Measurements from ENCODE around the gene TFR2.

The TFR2 gene

DNA sequence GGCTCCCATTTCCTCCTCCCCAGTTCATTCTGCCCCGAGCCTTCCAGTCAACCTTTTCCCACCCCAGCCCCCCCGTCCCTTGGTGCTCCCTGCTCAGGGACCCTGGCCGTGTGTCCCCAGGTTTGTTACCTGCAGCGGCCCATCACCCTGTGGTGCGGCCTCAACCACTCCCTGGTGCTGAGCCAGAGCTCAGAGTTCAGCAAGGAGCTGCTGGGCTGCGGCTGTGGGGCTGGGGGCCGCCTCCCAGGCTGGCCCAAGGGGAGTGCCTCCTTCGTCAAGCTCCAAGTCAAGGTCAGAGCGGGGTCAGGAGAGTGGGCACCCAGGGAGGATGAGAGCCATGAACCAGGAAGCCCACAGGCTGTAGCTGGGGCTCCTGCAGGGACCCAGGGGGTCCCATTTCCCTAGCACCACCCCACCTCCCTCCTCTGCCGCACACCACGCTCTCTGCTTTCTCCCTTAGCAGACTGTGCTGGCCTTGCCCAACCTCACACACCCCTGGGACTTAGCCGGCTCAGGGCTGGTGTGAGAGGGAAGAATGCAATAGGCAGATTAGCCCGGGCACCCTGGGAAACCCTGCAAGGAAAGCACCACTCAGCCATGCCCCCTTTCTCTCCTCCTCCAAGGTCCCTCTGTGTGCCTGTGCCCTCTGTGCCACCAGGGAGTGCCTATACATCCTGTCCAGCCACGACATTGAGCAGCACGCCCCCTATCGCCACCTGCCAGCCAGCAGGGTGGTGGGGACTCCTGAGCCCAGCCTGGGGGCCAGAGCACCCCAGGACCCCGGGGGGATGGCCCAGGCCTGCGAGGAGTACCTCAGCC is 41.2 kb downstream of the TFR2 start:
- H3K27me3 Mint-ChIP-seq, result no peaks in the 10 kb centered on the region
- H3K4me1 Mint-ChIP-seq (ENCODE audit: low read depth), result peaks cover 13% of the 10 kb centered on the region
- H3K27ac Mint-ChIP-seq, result no peak overlapping the region
- H3K36me3 Mint-ChIP-seq (ENCODE audit: low read depth), result no peaks in the 10 kb centered on the region
- no peaks in the 10 kb centered on the region for H3K9me3 Mint-ChIP-seq
- no peak overlapping the region for H3K4me3 Mint-ChIP-seq

DNA sequence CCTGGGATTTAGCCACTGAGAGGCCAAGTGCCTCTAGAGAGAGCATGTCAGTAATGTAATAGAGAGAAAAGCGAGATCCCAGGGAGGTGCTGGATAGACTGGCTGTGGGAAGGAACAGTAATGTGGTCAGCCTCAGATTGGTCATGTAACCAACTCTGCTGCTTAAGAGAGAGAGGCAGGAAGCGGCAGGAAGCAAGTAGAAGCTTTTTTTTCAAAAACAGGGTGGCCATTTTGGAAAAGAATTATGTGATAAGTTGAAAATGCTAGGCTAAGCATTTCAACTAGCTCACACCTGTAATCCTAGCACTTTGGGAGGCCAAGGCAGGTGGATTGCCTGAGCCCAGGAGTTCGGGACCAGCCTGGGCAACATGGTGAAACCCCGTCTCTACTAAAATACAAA is 42.9 kb downstream of the TFR2 start:
- Mint-ChIP-seq H3K36me3 (ENCODE audit: low read depth) (no peaks in the 10 kb centered on the region), H3K4me3 (no peak overlapping the region), H3K27ac (no peak overlapping the region), H3K9me3 (no peaks in the 10 kb centered on the region), H3K27me3 (no peaks in the 10 kb centered on the region), H3K4me1 (ENCODE audit: low read depth) (peaks cover under 1% of the 10 kb centered on the region)

DNA sequence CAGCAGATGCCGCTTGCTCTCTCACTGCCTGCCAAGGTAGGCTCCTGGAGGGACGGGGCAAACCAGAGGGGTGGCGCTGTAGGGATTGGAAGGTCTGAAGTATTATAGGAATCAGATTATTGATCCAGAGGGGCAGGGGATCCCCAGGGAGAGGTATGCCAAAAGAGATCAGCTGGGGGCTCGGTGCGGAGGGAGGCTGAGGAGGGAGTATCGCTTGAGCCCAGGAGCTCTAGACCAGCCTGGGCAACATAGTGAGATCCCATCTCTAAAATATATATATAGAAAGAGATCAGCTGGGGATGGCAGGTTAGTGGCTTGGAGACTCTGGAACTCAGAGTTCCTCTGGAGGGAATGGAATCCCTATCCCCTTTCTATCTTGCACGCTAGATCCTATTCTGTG is 46.2 kb downstream of the TFR2 start:
- Mint-ChIP-seq H3K9me3 (no peaks in the 10 kb centered on the region), H3K27ac (no peak overlapping the region), H3K4me1 (ENCODE audit: low read depth) (no peaks in the 10 kb centered on the region)

DNA sequence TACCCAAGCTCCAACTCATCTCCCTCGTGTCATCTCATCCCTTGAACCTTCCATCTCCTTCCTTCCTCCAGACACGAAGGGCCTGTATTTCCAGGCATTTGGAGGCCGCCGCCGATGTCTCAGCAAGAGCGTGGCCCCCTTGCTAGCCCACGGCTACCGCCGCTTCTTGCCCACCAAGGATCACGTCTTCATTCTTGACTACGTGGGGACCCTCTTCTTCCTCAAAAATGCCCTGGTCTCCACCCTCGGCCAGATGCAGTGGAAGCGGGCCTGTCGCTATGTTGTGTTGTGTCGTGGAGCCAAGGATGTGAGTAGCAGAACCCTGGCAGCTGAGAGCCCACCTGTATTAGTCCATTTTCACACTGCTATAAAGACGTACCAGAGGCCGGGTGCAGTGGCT is 49.8 kb downstream of the TFR2 start:
- H3K4me1 Mint-ChIP-seq (ENCODE audit: low read depth), result peaks cover 3% of the 10 kb centered on the region
- no peak overlapping the region for H3K27ac Mint-ChIP-seq
- no peaks in the 10 kb centered on the region for H3K36me3 Mint-ChIP-seq (ENCODE audit: low read depth)
- peaks cover 4% of the 10 kb centered on the region for H3K27me3 Mint-ChIP-seq
- H3K9me3 Mint-ChIP-seq, result no peaks in the 10 kb centered on the region
- no peak overlapping the region for H3K4me3 Mint-ChIP-seq

More for the DNA sequence above, 46.2 kb downstream of the TFR2 start:
- H3K4me3 Mint-ChIP-seq, result no peak overlapping the region
- H3K27me3 Mint-ChIP-seq, result peaks cover 4% of the 10 kb centered on the region
- no peaks in the 10 kb centered on the region for H3K36me3 Mint-ChIP-seq (ENCODE audit: low read depth)

DNA sequence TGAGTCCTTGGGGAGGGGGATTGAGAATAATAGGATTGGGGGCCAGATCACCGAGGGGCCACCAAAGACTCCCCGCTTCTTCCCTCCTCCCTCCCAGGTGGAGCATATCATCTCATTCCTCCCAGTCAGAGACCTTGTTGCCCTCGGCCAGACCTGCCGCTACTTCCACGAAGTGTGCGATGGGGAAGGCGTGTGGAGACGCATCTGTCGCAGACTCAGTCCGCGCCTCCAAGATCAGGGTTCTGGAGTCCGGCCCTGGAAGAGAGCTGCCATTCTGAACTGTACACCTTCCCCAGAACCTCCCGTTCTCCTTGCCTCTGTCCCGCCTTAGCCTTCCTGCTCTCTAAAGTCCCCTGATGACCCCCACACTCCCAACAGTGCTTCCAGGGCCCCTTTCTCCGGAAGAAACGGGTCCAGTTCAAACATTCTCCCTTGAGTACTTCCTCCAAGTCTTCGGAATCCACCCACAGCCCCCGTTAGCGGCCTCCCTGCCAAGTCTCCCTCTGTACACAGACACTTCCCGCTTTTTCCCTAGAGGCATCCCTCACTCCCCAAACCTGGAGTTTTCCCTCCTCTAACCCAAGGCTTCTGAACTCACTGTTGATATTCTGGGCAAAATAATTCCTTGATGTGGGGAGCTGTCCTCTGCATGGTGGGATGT is 51.1 kb downstream of the TFR2 start:
- Mint-ChIP-seq H3K36me3 (ENCODE audit: low read depth) (no peaks in the 10 kb centered on the region), H3K4me1 (ENCODE audit: low read depth) (peaks cover 9% of the 10 kb centered on the region), H3K27ac (no peak overlapping the region), H3K4me3 (no peak overlapping the region), H3K27me3 (peaks cover 4% of the 10 kb centered on the region), H3K9me3 (no peaks in the 10 kb centered on the region)

DNA sequence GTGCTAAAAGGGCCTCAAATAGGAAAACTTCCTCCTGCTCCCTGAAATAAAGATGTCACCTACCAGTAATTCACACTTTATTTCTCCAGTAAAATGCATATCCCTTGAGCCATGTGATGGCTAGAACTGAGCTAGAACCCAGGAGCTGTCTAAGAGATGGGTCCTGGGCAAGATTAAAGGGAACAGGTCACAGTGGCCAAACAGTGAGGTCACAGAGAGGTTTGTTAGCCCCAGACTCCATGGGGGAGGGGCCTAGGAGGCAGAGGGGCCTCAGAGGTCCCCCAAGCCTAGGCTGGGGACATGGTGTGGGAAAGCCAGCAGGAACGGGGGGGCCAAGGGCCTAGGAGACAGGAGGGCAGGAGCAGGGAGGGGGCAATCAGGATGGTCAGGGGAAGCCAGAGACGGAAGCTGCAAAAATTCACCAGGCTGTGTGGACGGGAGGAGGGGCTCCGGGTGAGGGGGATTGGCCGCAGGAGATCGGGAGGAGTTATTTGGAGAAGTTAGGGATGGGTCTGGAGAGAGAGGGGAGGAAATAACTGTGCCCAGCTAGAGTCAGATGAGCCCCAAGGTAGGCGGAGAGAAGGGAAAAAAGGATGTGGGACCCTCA is 51.9 kb downstream of the TFR2 start:
- Mint-ChIP-seq H3K27me3 (peaks cover 4% of the 10 kb centered on the region), H3K27ac (no peak overlapping the region), H3K9me3 (no peaks in the 10 kb centered on the region), H3K4me3 (no peak overlapping the region), H3K36me3 (ENCODE audit: low read depth) (no peaks in the 10 kb centered on the region), H3K4me1 (ENCODE audit: low read depth) (peaks cover 17% of the 10 kb centered on the region)

DNA sequence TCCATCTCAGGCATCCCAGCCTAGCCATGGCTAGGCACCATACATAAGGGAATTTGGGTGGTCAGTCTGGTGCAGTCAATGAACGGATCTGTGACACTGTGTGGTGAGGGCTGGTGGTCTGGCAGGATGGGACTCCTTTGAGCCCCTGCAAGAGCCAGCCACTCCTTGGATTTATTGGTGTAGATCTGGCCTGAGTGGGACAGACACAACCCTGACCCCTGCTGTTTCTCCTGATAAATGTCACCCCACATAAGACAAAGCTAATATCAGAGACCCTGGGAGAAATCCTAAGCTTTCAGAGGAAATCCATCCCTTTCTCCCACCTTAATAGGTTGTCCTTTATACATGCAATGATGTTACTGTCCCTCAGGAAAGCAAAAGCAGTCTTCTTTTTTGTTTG is 52.9 kb downstream of the TFR2 start:
- H3K9me3 Mint-ChIP-seq, result no peaks in the 10 kb centered on the region
- no peaks in the 10 kb centered on the region for H3K36me3 Mint-ChIP-seq (ENCODE audit: low read depth)
- H3K27me3 Mint-ChIP-seq, result peaks cover 4% of the 10 kb centered on the region
- peak overlapping the region; percentile 38 for H3K4me3 Mint-ChIP-seq
- peak overlapping the region; percentile 5 for H3K27ac Mint-ChIP-seq
- H3K4me1 Mint-ChIP-seq (ENCODE audit: low read depth), result peaks cover 24% of the 10 kb centered on the region

DNA sequence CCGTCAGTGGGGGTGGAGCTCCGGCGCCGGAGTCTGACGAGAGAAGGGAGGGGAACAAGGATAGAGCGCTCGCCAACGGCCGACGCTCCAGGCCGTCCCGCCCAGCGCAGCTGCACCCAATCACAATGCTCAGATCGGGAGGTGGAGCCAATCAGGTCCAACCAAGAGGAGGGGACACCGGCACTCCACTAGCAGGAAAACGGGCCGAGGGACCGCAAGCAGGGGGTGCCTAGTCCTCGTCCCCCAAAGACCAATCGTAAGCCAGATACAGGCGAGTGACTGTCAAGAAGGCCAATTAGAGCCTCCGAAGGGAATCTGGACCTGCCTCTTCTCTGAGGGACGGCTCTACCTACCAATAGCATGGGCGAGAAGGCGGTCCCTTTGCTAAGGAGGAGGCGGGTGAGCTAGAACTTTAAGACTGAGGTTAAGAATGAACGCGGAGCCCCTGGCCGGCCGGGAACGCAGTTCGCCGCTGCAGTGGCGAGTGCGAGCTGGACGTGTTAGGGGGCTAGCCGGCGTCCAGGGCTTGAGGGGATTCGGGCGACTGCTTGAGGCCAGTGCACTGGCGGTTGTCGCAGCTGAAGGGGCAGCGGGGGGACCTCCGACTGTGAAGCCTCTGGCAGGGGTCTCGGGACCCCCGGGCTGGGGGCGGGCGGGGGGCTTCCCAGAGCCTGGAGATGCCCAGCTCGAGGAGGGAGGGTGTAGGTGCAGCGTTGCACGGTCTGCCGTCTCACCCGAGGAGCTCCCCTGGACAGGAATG is 54.9 kb downstream of the TFR2 start, which contains the start of gene FBXO24:
TSS of gene FBXO24 (plus strand) at position 63 of the 760 bp plus-strand sequence. CDS start at position 361, 298 bp downstream.
- peak within 1 kb of the TSS; percentile 98 for H3K27ac Mint-ChIP-seq

DNA sequence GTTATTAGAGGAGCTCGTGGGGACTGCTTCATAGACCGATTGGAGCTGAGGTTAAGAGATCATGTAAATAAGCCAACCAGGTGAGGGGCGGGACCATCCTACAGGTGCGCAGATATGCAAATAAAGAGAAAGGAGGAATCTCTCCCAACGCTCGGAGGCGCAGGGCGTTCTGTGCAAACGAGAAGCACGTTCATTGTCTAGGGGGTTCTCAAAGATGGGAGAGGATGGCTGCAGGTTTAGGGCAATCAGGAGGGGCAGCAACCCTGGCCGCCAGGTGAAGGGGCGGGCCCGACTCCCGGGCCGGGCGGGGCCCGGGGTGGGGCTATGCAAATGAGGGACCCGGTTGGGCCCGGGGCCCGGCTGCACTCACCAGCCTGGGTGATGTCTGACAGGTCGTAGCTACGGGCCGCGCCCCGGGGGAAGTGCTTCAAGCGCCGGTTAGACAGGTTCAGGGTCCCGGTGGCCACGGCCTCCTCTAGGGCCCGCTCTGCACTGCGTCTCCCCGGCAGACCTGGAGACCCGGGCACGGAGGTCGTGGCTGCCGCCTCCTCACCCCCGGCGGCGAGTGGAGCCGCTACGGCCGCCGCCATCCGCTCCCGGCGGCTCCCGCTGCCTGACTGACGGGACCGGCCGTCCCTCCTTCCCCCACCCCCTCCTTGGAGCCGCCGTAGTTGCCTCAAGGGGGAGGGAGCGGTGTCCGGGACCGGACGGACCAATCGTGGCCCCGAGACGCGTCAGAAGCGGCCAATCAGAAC is 55.7 kb downstream of the TFR2 start, which contains the start of gene LRCH4:
TSS of gene LRCH4 (minus strand) at position 619 of the 755 bp plus-strand sequence. CDS start at position 590, 29 bp downstream.
- H3K36me3 Mint-ChIP-seq (ENCODE audit: low read depth), result peaks cover 4% of the 10 kb centered on the region
- H3K4me1 Mint-ChIP-seq (ENCODE audit: low read depth), result peaks cover 38% of the 10 kb centered on the region
- H3K9me3 Mint-ChIP-seq, result no peaks in the 10 kb centered on the region
- peak within 1 kb of the TSS; percentile 92 for H3K4me3 Mint-ChIP-seq
- peak within 1 kb of the TSS; percentile 98 for H3K27ac Mint-ChIP-seq
- peaks cover 4% of the 10 kb centered on the region for H3K27me3 Mint-ChIP-seq

More for the DNA sequence above, 54.9 kb downstream of the TFR2 start, which contains the start of gene FBXO24:
- H3K27me3 Mint-ChIP-seq, result peaks cover 4% of the 10 kb centered on the region
- H3K36me3 Mint-ChIP-seq (ENCODE audit: low read depth), result no peaks in the 10 kb centered on the region
- H3K4me1 Mint-ChIP-seq (ENCODE audit: low read depth), result peaks cover 38% of the 10 kb centered on the region
- H3K9me3 Mint-ChIP-seq, result no peaks in the 10 kb centered on the region
- peak within 1 kb of the TSS; percentile 92 for H3K4me3 Mint-ChIP-seq

DNA sequence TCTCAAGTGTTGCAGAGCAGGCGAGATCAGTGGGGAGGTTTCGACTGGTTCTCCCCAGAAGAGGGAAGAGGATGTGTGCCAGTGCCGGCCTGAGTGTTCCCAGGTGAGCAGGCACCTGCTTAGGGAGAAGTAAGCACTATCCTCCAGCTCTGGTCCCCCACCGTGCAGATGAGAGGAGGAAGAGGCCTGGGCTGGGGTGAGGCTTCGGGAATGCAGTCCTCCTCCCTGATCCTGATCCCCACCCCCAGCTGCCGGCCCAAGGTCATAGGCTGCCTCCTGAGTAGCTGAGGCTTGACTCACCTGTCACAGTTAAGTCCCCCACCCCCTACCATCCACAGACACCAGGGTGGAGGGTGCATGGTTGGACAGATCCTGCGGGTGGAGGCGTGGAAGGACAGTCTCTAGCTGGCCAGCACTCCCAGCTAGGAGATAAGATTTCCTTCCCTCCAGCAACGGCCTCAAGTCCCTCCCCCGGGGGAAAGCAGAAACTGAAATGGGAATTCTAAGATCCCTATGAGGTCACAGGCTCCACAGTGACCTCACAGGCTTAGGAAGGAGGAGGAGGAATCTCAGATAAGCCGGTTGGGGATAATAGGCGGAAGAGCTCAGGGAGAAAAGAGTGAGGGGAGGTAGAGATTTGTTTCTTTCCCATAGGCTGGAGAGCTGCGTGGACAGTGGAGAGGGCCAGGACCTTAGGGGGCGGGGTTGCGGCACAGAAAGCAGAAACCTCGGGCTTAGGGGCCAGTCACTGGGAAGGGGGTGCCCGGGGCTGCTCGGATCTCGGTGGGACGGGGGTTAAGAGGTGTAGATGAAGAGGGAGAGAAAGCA is 56.5 kb downstream of the TFR2 start:
- Mint-ChIP-seq H3K36me3 (ENCODE audit: low read depth) (peaks cover 4% of the 10 kb centered on the region), H3K27me3 (no peaks in the 10 kb centered on the region), H3K27ac (peak overlapping the region; percentile 98), H3K4me3 (peak overlapping the region; percentile 92), H3K9me3 (no peaks in the 10 kb centered on the region), H3K4me1 (ENCODE audit: low read depth) (peaks cover 38% of the 10 kb centered on the region)

DNA sequence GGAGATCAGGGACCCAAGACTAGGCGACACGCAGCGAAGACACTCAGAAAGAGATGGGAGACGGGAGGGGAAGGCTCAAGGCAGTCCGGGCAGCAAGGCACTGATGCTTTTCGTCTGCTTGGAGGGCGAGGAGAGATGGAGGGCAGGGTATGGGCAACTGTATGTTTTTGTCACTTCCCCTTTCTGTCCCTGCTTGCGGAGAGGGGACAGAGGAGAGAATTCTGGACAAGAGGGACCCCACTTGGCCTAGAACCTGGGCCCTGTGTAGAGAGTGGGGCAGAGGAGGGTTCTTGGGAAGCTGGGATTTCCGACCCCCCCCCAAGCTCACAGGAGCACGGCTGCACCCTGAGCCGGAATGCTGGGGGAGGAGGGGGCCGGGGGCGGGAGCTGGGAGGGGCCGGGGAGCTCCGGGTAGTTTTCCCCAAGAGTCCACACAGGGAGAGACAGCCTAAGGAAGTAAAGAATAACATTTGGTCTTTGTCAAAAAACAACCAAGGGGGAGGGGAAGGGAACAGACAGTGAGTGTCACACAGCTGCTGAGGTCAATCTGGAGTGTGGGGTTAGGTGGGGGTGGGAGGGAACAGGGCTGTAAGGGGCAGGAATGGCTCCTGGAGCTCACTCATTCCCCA is 57.2 kb downstream of the TFR2 start:
- H3K4me1 Mint-ChIP-seq (ENCODE audit: low read depth), result peaks cover 38% of the 10 kb centered on the region
- H3K9me3 Mint-ChIP-seq, result no peaks in the 10 kb centered on the region
- peaks cover 4% of the 10 kb centered on the region for H3K36me3 Mint-ChIP-seq (ENCODE audit: low read depth)
- peak overlapping the region; percentile 98 for H3K27ac Mint-ChIP-seq
- no peaks in the 10 kb centered on the region for H3K27me3 Mint-ChIP-seq
- peak overlapping the region; percentile 92 for H3K4me3 Mint-ChIP-seq

DNA sequence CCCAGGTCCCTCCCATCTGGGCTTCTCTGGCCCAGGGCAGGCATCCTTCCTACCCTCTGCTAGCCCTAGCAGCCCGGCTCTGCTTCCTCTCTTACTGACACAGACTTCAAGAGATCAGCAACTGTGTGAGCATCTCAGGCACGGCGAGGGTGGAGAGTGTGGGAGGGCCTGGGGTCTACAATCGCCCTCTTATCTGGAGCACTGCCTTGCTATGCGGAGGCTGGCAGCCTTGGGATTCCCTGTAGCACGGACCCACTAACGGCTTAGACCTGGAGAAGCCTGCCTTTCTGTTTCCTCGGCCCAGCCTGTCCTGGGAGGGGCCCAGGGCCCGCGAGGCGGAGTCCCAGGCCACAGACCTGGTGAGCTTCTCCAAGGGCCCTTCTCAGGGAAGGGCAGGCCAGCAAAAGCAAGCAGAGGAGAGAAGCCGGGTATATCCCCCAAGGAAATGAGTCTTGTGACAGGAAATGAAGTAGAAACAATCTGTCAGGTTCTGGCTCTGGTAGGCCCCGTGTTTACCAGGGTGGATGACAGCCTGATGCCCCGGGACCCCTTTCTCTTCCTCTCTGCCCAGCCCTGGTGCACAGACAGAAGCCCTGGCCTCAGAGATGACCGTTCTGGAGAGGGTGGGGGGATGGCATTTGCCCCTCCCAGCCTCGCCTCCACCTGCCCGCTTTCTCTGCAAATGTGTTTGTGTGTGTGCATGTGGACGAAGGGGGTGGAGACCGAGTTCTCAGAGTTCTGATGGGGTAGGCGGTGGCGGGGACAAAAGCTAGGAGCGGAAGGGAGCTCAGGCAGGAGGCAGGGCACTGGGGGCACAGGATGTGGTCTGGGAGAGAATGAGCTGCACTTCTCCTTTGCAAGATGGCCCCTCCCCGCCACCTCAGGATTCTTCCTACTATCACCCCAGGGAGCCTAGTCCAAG is 58.0 kb downstream of the TFR2 start:
- H3K4me1 Mint-ChIP-seq (ENCODE audit: low read depth), result peaks cover 37% of the 10 kb centered on the region
- no peaks in the 10 kb centered on the region for H3K27me3 Mint-ChIP-seq
- peak overlapping the region; percentile 98 for H3K27ac Mint-ChIP-seq
- H3K36me3 Mint-ChIP-seq (ENCODE audit: low read depth), result peaks cover 4% of the 10 kb centered on the region
- peak overlapping the region; percentile 92 for H3K4me3 Mint-ChIP-seq
- H3K9me3 Mint-ChIP-seq, result no peaks in the 10 kb centered on the region

Data from stimulated activated naive CD8-positive, alpha-beta T cell treated with anti-CD3 and anti-CD28 coated beads, Interleukin-15, Interleukin-2, amounts not matched to agents 100 ng/mL and 50 ng/mL, for 24 hours (primary cell).